ENCODE results near the gene RRP1.
A peak's percentile ranks its signal among the peaks of the same experiment; 100 is the strongest.

Gene RRP1

GRCh38 chr21:43759651-43760050 is 29.7 kb upstream of the RRP1 start:
- H3K4me1 ChIP-seq (ENCODE audit: control insufficient read depth in 2 of 2, insufficient read depth in 2 of 2, low read length in 2 of 2): peaks cover 0 to 2% of the 10 kb centered on the region in 2 donors
- no peak overlapping the region for H3K27ac ChIP-seq (ENCODE audit: low read depth in 2 of 2, low read length in 2 of 2)
- H3K4me3 ChIP-seq (ENCODE audit: low read length in 2 of 2): no peak overlapping the region
- no peak overlapping the region for H3K9ac ChIP-seq (ENCODE audit: low read depth in 1 of 2, low read length in 2 of 2)
- H3K9me3 ChIP-seq (ENCODE audit: control insufficient read depth in 2 of 2, low read length in 2 of 2): no peaks in the 10 kb centered on the region
- peaks cover 39 to 42% of the 10 kb centered on the region in 2 donors for H3K36me3 ChIP-seq (ENCODE audit: control insufficient read depth in 2 of 2, insufficient read depth in 2 of 2, low read length in 2 of 2)
- no peaks in the 10 kb centered on the region for H3K27me3 ChIP-seq (ENCODE audit: control insufficient read depth in 2 of 2, insufficient read depth in 2 of 2, low read length in 2 of 2)

GRCh38 chr21:43760391-43760958 is 28.9 kb upstream of the RRP1 start:
- Histone ChIP-seq H3K9me3 (ENCODE audit: control insufficient read depth in 2 of 2, low read length in 2 of 2) (no peaks in the 10 kb centered on the region), H3K36me3 (ENCODE audit: control insufficient read depth in 2 of 2, insufficient read depth in 2 of 2, low read length in 2 of 2) (peaks cover 31 to 37% of the 10 kb centered on the region in 2 donors), H3K9ac (ENCODE audit: low read depth in 1 of 2, low read length in 2 of 2) (no peak overlapping the region), H3K27ac (ENCODE audit: low read depth in 2 of 2, low read length in 2 of 2) (no peak overlapping the region), H3K27me3 (ENCODE audit: control insufficient read depth in 2 of 2, insufficient read depth in 2 of 2, low read length in 2 of 2) (no peaks in the 10 kb centered on the region), H3K4me1 (ENCODE audit: control insufficient read depth in 2 of 2, insufficient read depth in 2 of 2, low read length in 2 of 2) (peaks cover 0 to 2% of the 10 kb centered on the region in 2 donors), H3K4me3 (ENCODE audit: low read length in 2 of 2) (no peak overlapping the region)

- peaks cover 2 to 4% of the 10 kb centered on the region in 2 donors for H3K4me1 ChIP-seq (ENCODE audit: control insufficient read depth in 2 of 2, insufficient read depth in 2 of 2, low read length in 2 of 2)
- H3K27ac ChIP-seq (ENCODE audit: low read depth in 2 of 2, low read length in 2 of 2): no peak overlapping the region
- peaks cover 17 to 25% of the 10 kb centered on the region in 2 donors for H3K36me3 ChIP-seq (ENCODE audit: control insufficient read depth in 2 of 2, insufficient read depth in 2 of 2, low read length in 2 of 2)
- H3K4me3 ChIP-seq (ENCODE audit: low read length in 2 of 2): no peak overlapping the region
- no peaks in the 10 kb centered on the region for H3K9me3 ChIP-seq (ENCODE audit: control insufficient read depth in 2 of 2, low read length in 2 of 2)
- H3K9ac ChIP-seq (ENCODE audit: low read depth in 1 of 2, low read length in 2 of 2): no peak overlapping the region
- no peaks in the 10 kb centered on the region for H3K27me3 ChIP-seq (ENCODE audit: control insufficient read depth in 2 of 2, insufficient read depth in 2 of 2, low read length in 2 of 2)
Observed at GRCh38 chr21:43761886-43762285, 27.5 kb upstream of the RRP1 start.

- peaks cover 17 to 22% of the 10 kb centered on the region in 2 donors for H3K36me3 ChIP-seq (ENCODE audit: control insufficient read depth in 2 of 2, insufficient read depth in 2 of 2, low read length in 2 of 2)
- H3K9me3 ChIP-seq (ENCODE audit: control insufficient read depth in 2 of 2, low read length in 2 of 2): no peaks in the 10 kb centered on the region
- H3K27ac ChIP-seq (ENCODE audit: low read depth in 2 of 2, low read length in 2 of 2): no peak overlapping the region
- H3K27me3 ChIP-seq (ENCODE audit: control insufficient read depth in 2 of 2, insufficient read depth in 2 of 2, low read length in 2 of 2): no peaks in the 10 kb centered on the region
- H3K9ac ChIP-seq (ENCODE audit: low read depth in 1 of 2, low read length in 2 of 2): no peak overlapping the region
- H3K4me1 ChIP-seq (ENCODE audit: control insufficient read depth in 2 of 2, insufficient read depth in 2 of 2, low read length in 2 of 2): peaks cover 8 to 10% of the 10 kb centered on the region in 2 donors
- H3K4me3 ChIP-seq (ENCODE audit: low read length in 2 of 2): no peak overlapping the region
Observed at GRCh38 chr21:43762303-43763128, 26.9 kb upstream of the RRP1 start.

- Histone ChIP-seq H3K4me3 (ENCODE audit: low read length in 2 of 2) (no peak overlapping the region), H3K27me3 (ENCODE audit: control insufficient read depth in 2 of 2, insufficient read depth in 2 of 2, low read length in 2 of 2) (no peaks in the 10 kb centered on the region), H3K4me1 (ENCODE audit: control insufficient read depth in 2 of 2, insufficient read depth in 2 of 2, low read length in 2 of 2) (peaks cover 14 to 19% of the 10 kb centered on the region in 2 donors), H3K9me3 (ENCODE audit: control insufficient read depth in 2 of 2, low read length in 2 of 2) (no peaks in the 10 kb centered on the region), H3K9ac (ENCODE audit: low read depth in 1 of 2, low read length in 2 of 2) (no peak overlapping the region), H3K27ac (ENCODE audit: low read depth in 2 of 2, low read length in 2 of 2) (no peak overlapping the region), H3K36me3 (ENCODE audit: control insufficient read depth in 2 of 2, insufficient read depth in 2 of 2, low read length in 2 of 2) (peaks cover 14 to 16% of the 10 kb centered on the region in 2 donors)
Observed at GRCh38 chr21:43763901-43764523, 25.4 kb upstream of the RRP1 start.

- peaks cover 14 to 19% of the 10 kb centered on the region in 2 donors for H3K4me1 ChIP-seq (ENCODE audit: control insufficient read depth in 2 of 2, insufficient read depth in 2 of 2, low read length in 2 of 2)
- peaks cover 9 to 13% of the 10 kb centered on the region in 2 donors for H3K36me3 ChIP-seq (ENCODE audit: control insufficient read depth in 2 of 2, insufficient read depth in 2 of 2, low read length in 2 of 2)
- H3K27me3 ChIP-seq (ENCODE audit: control insufficient read depth in 2 of 2, insufficient read depth in 2 of 2, low read length in 2 of 2): no peaks in the 10 kb centered on the region
- H3K9ac ChIP-seq (ENCODE audit: low read depth in 1 of 2, low read length in 2 of 2): no peak overlapping the region
- H3K27ac ChIP-seq (ENCODE audit: low read depth in 2 of 2, low read length in 2 of 2): no peak overlapping the region
- no peaks in the 10 kb centered on the region for H3K9me3 ChIP-seq (ENCODE audit: control insufficient read depth in 2 of 2, low read length in 2 of 2)
- H3K4me3 ChIP-seq (ENCODE audit: low read length in 2 of 2): no peak overlapping the region
Observed at GRCh38 chr21:43764576-43765495, 24.5 kb upstream of the RRP1 start.

GRCh38 chr21:43766734-43767497 is 22.5 kb upstream of the RRP1 start:
- Histone ChIP-seq H3K27ac (ENCODE audit: low read depth in 2 of 2, low read length in 2 of 2) (no peak overlapping the region), H3K36me3 (ENCODE audit: control insufficient read depth in 2 of 2, insufficient read depth in 2 of 2, low read length in 2 of 2) (peaks cover 0 to 2% of the 10 kb centered on the region in 2 donors), H3K9me3 (ENCODE audit: control insufficient read depth in 2 of 2, low read length in 2 of 2) (no peaks in the 10 kb centered on the region), H3K9ac (ENCODE audit: low read depth in 1 of 2, low read length in 2 of 2) (no peak overlapping the region), H3K4me1 (ENCODE audit: control insufficient read depth in 2 of 2, insufficient read depth in 2 of 2, low read length in 2 of 2) (peaks cover 14 to 19% of the 10 kb centered on the region in 2 donors), H3K27me3 (ENCODE audit: control insufficient read depth in 2 of 2, insufficient read depth in 2 of 2, low read length in 2 of 2) (no peaks in the 10 kb centered on the region), H3K4me3 (ENCODE audit: low read length in 2 of 2) (no peak overlapping the region)

GRCh38 chr21:43767498-43767983 is 21.8 kb upstream of the RRP1 start:
- H3K4me3 ChIP-seq (ENCODE audit: low read length in 2 of 2): no peak overlapping the region
- no peaks in the 10 kb centered on the region for H3K27me3 ChIP-seq (ENCODE audit: control insufficient read depth in 2 of 2, insufficient read depth in 2 of 2, low read length in 2 of 2)
- no peaks in the 10 kb centered on the region for H3K36me3 ChIP-seq (ENCODE audit: control insufficient read depth in 2 of 2, insufficient read depth in 2 of 2, low read length in 2 of 2)
- peak overlapping the region; percentile 43 to 59 for H3K27ac ChIP-seq (ENCODE audit: low read depth in 2 of 2, low read length in 2 of 2)
- peaks cover 14 to 19% of the 10 kb centered on the region in 2 donors for H3K4me1 ChIP-seq (ENCODE audit: control insufficient read depth in 2 of 2, insufficient read depth in 2 of 2, low read length in 2 of 2)
- H3K9me3 ChIP-seq (ENCODE audit: control insufficient read depth in 2 of 2, low read length in 2 of 2): no peaks in the 10 kb centered on the region
- H3K9ac ChIP-seq (ENCODE audit: low read depth in 1 of 2, low read length in 2 of 2): peak overlapping the region in 1 of 2 donors; percentile 54
